ENCODE measurements around the gene CITED4.

CITED4 gene

GRCh38 chr1:40876436-40876761, 14.2 kb upstream of the CITED4 start:
- Histone ChIP-seq H3K36me3 (ENCODE audit: control insufficient read depth, insufficient read depth, low read length) (no peaks in the 10 kb centered on the region), H3K4me3 (ENCODE audit: insufficient read depth, low read depth, low read length, poor library complexity, severe bottlenecking) (no peak overlapping the region), H3K4me1 (ENCODE audit: control insufficient read depth, insufficient read depth, low read length, poor library complexity, severe bottlenecking) (peaks cover 15% of the 10 kb centered on the region), H3K27me3 (replicated peaks; ENCODE audit: control insufficient read depth, insufficient read depth, low read length, poor library complexity, severe bottlenecking) (no peaks in the 10 kb centered on the region), H3K27ac (ENCODE audit: insufficient read depth, low read length, poor library complexity, severe bottlenecking) (no peak overlapping the region), H3K9me3 (ENCODE audit: control insufficient read depth, low read length) (no peaks in the 10 kb centered on the region)
- DNase-seq, result no peak

- H3K36me3 ChIP-seq (ENCODE audit: control insufficient read depth, insufficient read depth, low read length), result no peaks in the 10 kb centered on the region
- H3K4me1 ChIP-seq (ENCODE audit: control insufficient read depth, insufficient read depth, low read length, poor library complexity, severe bottlenecking), result peaks cover 15% of the 10 kb centered on the region
- no peaks in the 10 kb centered on the region for H3K27me3 ChIP-seq (replicated peaks; ENCODE audit: control insufficient read depth, insufficient read depth, low read length, poor library complexity, severe bottlenecking)
- no peaks in the 10 kb centered on the region for H3K9me3 ChIP-seq (ENCODE audit: control insufficient read depth, low read length)
- no peak overlapping the region for H3K4me3 ChIP-seq (ENCODE audit: insufficient read depth, low read depth, low read length, poor library complexity, severe bottlenecking)
- DNase-seq, result no peak
- no peak overlapping the region for H3K27ac ChIP-seq (ENCODE audit: insufficient read depth, low read length, poor library complexity, severe bottlenecking)
Measured at GRCh38 chr1:40873863-40874472, 11.8 kb upstream of the CITED4 start.

GRCh38 chr1:40872276-40872675, 10.1 kb upstream of the CITED4 start:
- H3K36me3 ChIP-seq (ENCODE audit: control insufficient read depth, insufficient read depth, low read length), result no peaks in the 10 kb centered on the region
- H3K27me3 ChIP-seq (replicated peaks; ENCODE audit: control insufficient read depth, insufficient read depth, low read length, poor library complexity, severe bottlenecking), result no peaks in the 10 kb centered on the region
- peaks cover 15% of the 10 kb centered on the region for H3K4me1 ChIP-seq (ENCODE audit: control insufficient read depth, insufficient read depth, low read length, poor library complexity, severe bottlenecking)
- no peak overlapping the region for H3K27ac ChIP-seq (ENCODE audit: insufficient read depth, low read length, poor library complexity, severe bottlenecking)
- DNase-seq, result no peak
- no peaks in the 10 kb centered on the region for H3K9me3 ChIP-seq (ENCODE audit: control insufficient read depth, low read length)
- no peak overlapping the region for H3K4me3 ChIP-seq (ENCODE audit: insufficient read depth, low read depth, low read length, poor library complexity, severe bottlenecking)

- Histone ChIP-seq H3K27me3 (replicated peaks; ENCODE audit: control insufficient read depth, insufficient read depth, low read length, poor library complexity, severe bottlenecking) (no peaks in the 10 kb centered on the region), H3K4me1 (ENCODE audit: control insufficient read depth, insufficient read depth, low read length, poor library complexity, severe bottlenecking) (peaks cover 3% of the 10 kb centered on the region), H3K36me3 (ENCODE audit: control insufficient read depth, insufficient read depth, low read length) (no peaks in the 10 kb centered on the region), H3K4me3 (ENCODE audit: insufficient read depth, low read depth, low read length, poor library complexity, severe bottlenecking) (no peak overlapping the region), H3K9me3 (ENCODE audit: control insufficient read depth, low read length) (no peaks in the 10 kb centered on the region), H3K27ac (ENCODE audit: insufficient read depth, low read length, poor library complexity, severe bottlenecking) (no peak overlapping the region)
- no peak for DNase-seq
Measured at GRCh38 chr1:40870135-40870728, 8.1 kb upstream of the CITED4 start.

DNA sequence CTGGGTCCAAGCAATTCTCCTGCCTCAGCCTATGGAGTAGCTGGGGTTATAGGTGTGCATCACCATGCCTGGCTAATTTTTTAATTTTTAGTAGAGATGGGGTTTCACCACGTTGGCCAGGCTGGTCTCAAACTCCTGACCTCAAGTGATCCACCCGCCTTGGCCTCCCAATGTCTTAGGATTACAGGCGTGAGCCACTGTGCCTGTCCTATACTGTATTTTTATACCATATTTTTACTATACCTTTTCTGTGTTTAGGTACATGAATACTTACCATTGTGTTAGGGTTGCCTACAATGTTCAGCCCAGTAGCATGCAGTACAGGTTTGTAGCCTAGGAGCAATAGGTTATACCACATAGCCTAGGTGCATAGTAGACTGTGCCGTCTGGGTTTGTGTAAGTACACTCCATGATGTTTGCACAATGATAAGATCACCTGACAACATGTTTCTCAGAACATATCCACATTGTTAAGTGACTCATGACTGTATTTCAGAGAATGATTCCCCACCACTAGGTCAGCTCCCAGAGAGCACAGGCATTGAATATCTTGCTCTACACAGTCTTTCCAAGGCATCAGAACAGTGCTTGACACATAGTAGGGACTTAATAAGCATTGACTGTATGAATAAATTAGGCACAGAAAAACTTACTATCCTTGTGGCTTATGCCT, 6.0 kb upstream of the CITED4 start:
- no peaks in the 10 kb centered on the region for H3K9me3 ChIP-seq (ENCODE audit: control insufficient read depth, low read length)
- DNase-seq, result no peak
- H3K27me3 ChIP-seq (replicated peaks; ENCODE audit: control insufficient read depth, insufficient read depth, low read length, poor library complexity, severe bottlenecking), result no peaks in the 10 kb centered on the region
- H3K27ac ChIP-seq (ENCODE audit: insufficient read depth, low read length, poor library complexity, severe bottlenecking), result no peak overlapping the region
- H3K4me3 ChIP-seq (ENCODE audit: insufficient read depth, low read depth, low read length, poor library complexity, severe bottlenecking), result no peak overlapping the region
- H3K36me3 ChIP-seq (ENCODE audit: control insufficient read depth, insufficient read depth, low read length), result no peaks in the 10 kb centered on the region
- no peaks in the 10 kb centered on the region for H3K4me1 ChIP-seq (ENCODE audit: control insufficient read depth, insufficient read depth, low read length, poor library complexity, severe bottlenecking)

GRCh38 chr1:40861224-40862003, 749 bp downstream of the CITED4 start:
- H3K4me1 ChIP-seq (ENCODE audit: control insufficient read depth, insufficient read depth, low read length, poor library complexity, severe bottlenecking), result peaks cover 13% of the 10 kb centered on the region
- no peaks in the 10 kb centered on the region for H3K27me3 ChIP-seq (replicated peaks; ENCODE audit: control insufficient read depth, insufficient read depth, low read length, poor library complexity, severe bottlenecking)
- peak overlapping the region; percentile 50 for H3K4me3 ChIP-seq (ENCODE audit: insufficient read depth, low read depth, low read length, poor library complexity, severe bottlenecking)
- no peaks in the 10 kb centered on the region for H3K9me3 ChIP-seq (ENCODE audit: control insufficient read depth, low read length)
- no peaks in the 10 kb centered on the region for H3K36me3 ChIP-seq (ENCODE audit: control insufficient read depth, insufficient read depth, low read length)
- peak in 1 of 3 donors; percentile 3 for DNase-seq
- H3K27ac ChIP-seq (ENCODE audit: insufficient read depth, low read length, poor library complexity, severe bottlenecking), result peak overlapping the region; percentile 51

GRCh38 chr1:40860706-40861223, 1.4 kb downstream of the CITED4 start:
- no peak overlapping the region for H3K27ac ChIP-seq (ENCODE audit: insufficient read depth, low read length, poor library complexity, severe bottlenecking)
- H3K4me3 ChIP-seq (ENCODE audit: insufficient read depth, low read depth, low read length, poor library complexity, severe bottlenecking), result peak overlapping the region; percentile 32

DNA sequence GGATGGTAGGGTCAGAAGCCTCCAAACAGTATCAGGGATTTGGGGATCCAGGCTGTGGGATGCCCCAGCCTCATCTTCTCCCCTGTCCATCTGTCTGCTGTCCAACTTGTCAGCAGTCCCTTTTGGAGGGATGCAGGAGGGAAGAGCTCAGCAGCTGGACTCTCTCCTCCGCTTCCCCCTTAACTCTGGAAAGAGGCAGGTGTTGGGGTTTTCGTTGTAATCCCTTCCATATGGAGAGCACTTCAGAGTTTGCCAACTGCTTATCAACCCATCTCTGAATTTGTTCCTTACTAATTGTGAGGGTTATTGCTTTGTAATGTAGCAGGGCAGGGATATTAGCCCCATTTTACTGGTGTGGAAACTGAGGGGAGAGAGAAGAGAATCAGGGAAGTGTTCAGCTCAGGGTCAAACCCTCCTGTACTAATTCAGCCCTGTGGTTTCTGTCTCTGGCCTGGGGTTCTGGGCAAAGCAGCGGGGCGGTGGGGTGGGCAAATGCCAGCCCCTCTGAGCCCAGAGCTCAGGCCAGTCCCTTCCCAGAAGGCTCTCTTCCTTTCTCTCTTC, 3.2 kb downstream of the CITED4 start:
- H3K27ac ChIP-seq (ENCODE audit: insufficient read depth, low read length, poor library complexity, severe bottlenecking), result no peak overlapping the region
- no peaks in the 10 kb centered on the region for H3K36me3 ChIP-seq (ENCODE audit: control insufficient read depth, insufficient read depth, low read length)
- H3K9me3 ChIP-seq (ENCODE audit: control insufficient read depth, low read length), result no peaks in the 10 kb centered on the region
- no peaks in the 10 kb centered on the region for H3K27me3 ChIP-seq (replicated peaks; ENCODE audit: control insufficient read depth, insufficient read depth, low read length, poor library complexity, severe bottlenecking)
- no peak for DNase-seq
- H3K4me1 ChIP-seq (ENCODE audit: control insufficient read depth, insufficient read depth, low read length, poor library complexity, severe bottlenecking), result peaks cover 13% of the 10 kb centered on the region
- no peak overlapping the region for H3K4me3 ChIP-seq (ENCODE audit: insufficient read depth, low read depth, low read length, poor library complexity, severe bottlenecking)

More at GRCh38 chr1:40860706-40861223, 1.4 kb downstream of the CITED4 start:
- no peaks in the 10 kb centered on the region for H3K36me3 ChIP-seq (ENCODE audit: control insufficient read depth, insufficient read depth, low read length)
- no peaks in the 10 kb centered on the region for H3K27me3 ChIP-seq (replicated peaks; ENCODE audit: control insufficient read depth, insufficient read depth, low read length, poor library complexity, severe bottlenecking)
- H3K4me1 ChIP-seq (ENCODE audit: control insufficient read depth, insufficient read depth, low read length, poor library complexity, severe bottlenecking), result peaks cover 13% of the 10 kb centered on the region
- no peak for DNase-seq
- H3K9me3 ChIP-seq (ENCODE audit: control insufficient read depth, low read length), result no peaks in the 10 kb centered on the region

GRCh38 chr1:40857737-40858136, 4.4 kb downstream of the CITED4 start:
- no peak for DNase-seq
- H3K9me3 ChIP-seq (ENCODE audit: control insufficient read depth, low read length), result no peaks in the 10 kb centered on the region
- H3K4me3 ChIP-seq (ENCODE audit: insufficient read depth, low read depth, low read length, poor library complexity, severe bottlenecking), result no peak overlapping the region
- no peak overlapping the region for H3K27ac ChIP-seq (ENCODE audit: insufficient read depth, low read length, poor library complexity, severe bottlenecking)
- H3K4me1 ChIP-seq (ENCODE audit: control insufficient read depth, insufficient read depth, low read length, poor library complexity, severe bottlenecking), result peaks cover 9% of the 10 kb centered on the region
- H3K27me3 ChIP-seq (replicated peaks; ENCODE audit: control insufficient read depth, insufficient read depth, low read length, poor library complexity, severe bottlenecking), result no peaks in the 10 kb centered on the region
- no peaks in the 10 kb centered on the region for H3K36me3 ChIP-seq (ENCODE audit: control insufficient read depth, insufficient read depth, low read length)
